ENCODE measurements around the gene TARP.

TARP gene

GRCh38 chr7:38303866-38304265, 30.4 kb upstream of the TARP start:
- Histone ChIP-seq H3K9ac (ENCODE audit: low read depth, low read length) (no peak overlapping the region), H3K14ac (replicated peaks; ENCODE audit: low read depth, low read length) (no peak overlapping the region), H2AFZ (replicated peaks; ENCODE audit: low read length, poor library complexity) (no peak overlapping the region), H4K91ac (ENCODE audit: insufficient read depth, low read depth, low read length) (no peak overlapping the region), H3K4me2 (ENCODE audit: low read depth, low read length) (no peak overlapping the region), H3K4me3 (ENCODE audit: insufficient read depth, low read depth, low read length) (no peak overlapping the region), H4K5ac (ENCODE audit: low read depth, low read length) (no peak overlapping the region), H3K23ac (ENCODE audit: low read depth, low read length) (no peak overlapping the region), H2AK9ac (replicated peaks; ENCODE audit: low read depth, low read length, poor library complexity) (no peak overlapping the region), H3K9me3 (ENCODE audit: control insufficient read depth, insufficient read depth, low read length) (peaks cover 2% of the 10 kb centered on the region; the same call in 1 of the 2 replicates), H2AK5ac (ENCODE audit: low read depth, low read length) (no peak overlapping the region), H2BK5ac (ENCODE audit: low read depth, low read length, poor library complexity, severe bottlenecking) (no peak overlapping the region), H4K8ac (ENCODE audit: low read depth in 2 of 2, low read length in 2 of 2) (no peak overlapping the region), H4K20me1 (ENCODE audit: insufficient read depth, low read length) (no peaks in the 10 kb centered on the region), H2BK15ac (ENCODE audit: low read depth, low read length) (no peak overlapping the region), H2BK20ac (ENCODE audit: low read depth, low read length) (no peak overlapping the region), H3K18ac (ENCODE audit: low read depth, low read length) (no peak overlapping the region), H3K4ac (ENCODE audit: low read depth, low read length) (no peak overlapping the region), H3K56ac (ENCODE audit: extremely low read depth, insufficient read depth, low read length) (no peak overlapping the region), H2BK120ac (ENCODE audit: low read depth, low read length) (no peak overlapping the region), H3K79me1 (ENCODE audit: low read depth in 1 of 2, low read length in 2 of 2) (no peaks in the 10 kb centered on the region), H3K9me1 (ENCODE audit: insufficient read depth, low read length) (no peaks in the 10 kb centered on the region), H3K27me3 (ENCODE audit: control insufficient read depth, insufficient read depth, low read length) (peaks cover 19% of the 10 kb centered on the region), H3K4me1 (ENCODE audit: control insufficient read depth, insufficient read depth, low read length) (no peaks in the 10 kb centered on the region), H3K36me3 (ENCODE audit: control insufficient read depth, insufficient read depth, low read length) (no peaks in the 10 kb centered on the region), H3K27ac (ENCODE audit: insufficient read depth, low read length) (no peak overlapping the region)
- in situ Hi-C loops (cut with MboI; ENCODE audit: low sequenced_read_pairs), result no loop called here
- no TSS peak for BruUV-seq (replicated peaks)
- dilution Hi-C loops (cut with HindIII; ENCODE audit: low sequenced_read_pairs, unreplicated experiment), result no loop called here
- ATAC-seq (ENCODE audit: low read depth) (no peak), DNase-seq (no peak)
- TF ChIP-seq RFX5 (IDR thresholded peaks at IDR 0.05; ENCODE audit: low read depth, low read length) (no peak), CEBPB (IDR thresholded peaks at IDR 0.05; ENCODE audit: low read depth, low read length) (no peak), MAZ (IDR thresholded peaks at IDR 0.05; ENCODE audit: borderline replicate concordance, low read depth, low read length) (no peak), FOS (IDR thresholded peaks at IDR 0.05; ENCODE audit: low read depth, low read length) (no peak), USF2 (IDR thresholded peaks at IDR 0.05; ENCODE audit: low read depth, low read length) (no peak), ELK1 (IDR thresholded peaks at IDR 0.05; ENCODE audit: borderline replicate concordance, low read depth, low read length) (no peak), RAD21 (IDR thresholded peaks at IDR 0.05; ENCODE audit: low read length) (no peak), CHD1 (IDR thresholded peaks at IDR 0.05; ENCODE audit: low read depth, low read length) (no peak), RCOR1 (IDR thresholded peaks at IDR 0.05; ENCODE audit: insufficient replicate concordance, low read length) (no peak), POLR2A (IDR thresholded peaks at IDR 0.05; ENCODE audit: low read depth, low read length) (no peak), MXI1 (IDR thresholded peaks at IDR 0.05; ENCODE audit: borderline replicate concordance, low read depth, low read length) (no peak), BHLHE40 (IDR thresholded peaks at IDR 0.05; ENCODE audit: low read depth, low read length) (no peak), NFE2L2 (IDR thresholded peaks at IDR 0.05; ENCODE audit: low read depth, low read length) (no peak), SMC3 (IDR thresholded peaks at IDR 0.05; ENCODE audit: low read depth, low read length) (no peak), MAFK (IDR thresholded peaks at IDR 0.05; ENCODE audit: low read depth, low read length) (no peak)
- CTCF ChIA-PET, result no interaction called here
- POLR2A ChIA-PET (ENCODE audit: unreplicated experiment), result no interaction called here
- no CpG with 5 or more reads among the region's 2 CpGs for WGBS, 2 experiments (ENCODE audit: extremely low coverage in 2 of 2, insufficient read length in 1 of 2)
- intact Hi-C loops (cut with micrococcal nuclease), result no loop called here
